ENCODE data around the gene PGAM1.

DNA sequence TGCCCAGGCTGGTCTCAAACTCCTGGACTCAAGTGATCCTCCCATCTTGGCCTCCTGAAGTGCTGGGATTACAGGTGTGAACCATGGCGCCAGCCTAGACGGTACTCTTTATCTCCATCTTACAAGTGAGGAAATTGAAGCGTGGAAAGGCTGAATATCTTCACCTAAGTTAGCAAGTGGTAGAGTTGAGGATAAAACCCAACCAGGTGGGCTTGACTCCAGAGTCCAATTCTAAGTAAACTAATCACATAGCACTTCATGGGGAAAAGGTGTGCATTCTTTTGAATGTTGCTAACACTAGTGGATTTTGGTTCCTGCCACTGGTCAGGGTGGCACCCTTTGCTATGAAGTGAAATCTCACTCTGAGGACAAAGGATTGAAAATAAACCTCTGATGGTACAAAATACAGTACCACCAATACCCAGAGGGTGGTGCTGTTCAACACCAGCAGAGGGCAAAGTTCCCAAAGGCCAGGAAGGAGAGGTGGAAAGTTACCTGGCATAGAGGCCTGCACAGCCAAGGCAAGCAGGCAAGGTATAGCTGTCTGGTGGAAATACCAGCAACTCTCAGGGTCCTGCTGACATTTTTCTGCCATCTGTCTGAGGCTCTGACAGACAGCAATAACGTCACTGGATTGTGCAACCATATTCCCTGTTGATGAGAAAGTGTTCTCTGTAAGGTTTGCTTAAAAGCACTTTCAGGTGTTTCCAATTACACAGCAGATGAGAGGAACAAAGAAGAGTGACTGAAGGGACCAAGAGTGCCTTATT lies 37.6 kb downstream of the PGAM1 start:
- TF ChIP-seq CTCF (CRISPR knock-in tag; IDR thresholded peaks at IDR 0.05) (peak; percentile 91), SIN3A (IDR thresholded peaks at IDR 0.05; ENCODE audit: borderline replicate concordance, low read depth, low read length) (no peak), ZNF333 (CRISPR knock-in tag; IDR thresholded peaks at IDR 0.05; ENCODE audit: borderline replicate concordance) (no peak), ZBTB8A (CRISPR knock-in tag; IDR thresholded peaks at IDR 0.05; ENCODE audit: borderline replicate concordance, low read depth) (no peak)

Measured in HepG2 (cell line).